HG03521 (cell line): ENCODE measurements around the gene LMNA.
A peak's percentile ranks its signal among the peaks of the same experiment; 100 is the strongest.

ENCODE experiments used
- ATAC-seq: cut with Tn5 transposase; IDR thresholded peaks from one replicate; pipeline ENCODE4 v1.9.1; 2021; ENCODE audit warnings: mild to moderate bottlenecking, moderate library complexity; ENCODE audit not compliant: unreplicated experiment

Gene LMNA

DNA sequence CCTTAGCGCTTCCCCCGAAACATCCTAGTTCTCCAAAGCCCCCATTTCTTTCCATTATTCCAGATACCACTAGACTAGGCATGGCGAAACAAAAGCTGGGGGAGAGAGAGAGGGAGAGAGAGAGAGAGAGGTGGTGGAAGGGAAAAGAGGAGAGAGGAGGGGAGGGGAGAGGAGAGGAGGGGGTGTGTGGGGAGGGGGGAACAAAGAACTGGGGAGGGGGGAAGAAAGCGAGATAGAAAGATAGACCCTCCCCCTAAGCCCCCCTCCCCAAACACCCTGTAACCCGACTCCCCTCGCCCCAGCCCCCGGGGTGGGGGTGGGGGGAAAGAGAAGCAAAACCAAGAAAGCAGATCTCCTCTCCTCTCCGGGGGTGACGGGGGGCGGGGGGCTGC lies 32.6 kb upstream of the LMNA start:
- no peak for ATAC-seq

DNA sequence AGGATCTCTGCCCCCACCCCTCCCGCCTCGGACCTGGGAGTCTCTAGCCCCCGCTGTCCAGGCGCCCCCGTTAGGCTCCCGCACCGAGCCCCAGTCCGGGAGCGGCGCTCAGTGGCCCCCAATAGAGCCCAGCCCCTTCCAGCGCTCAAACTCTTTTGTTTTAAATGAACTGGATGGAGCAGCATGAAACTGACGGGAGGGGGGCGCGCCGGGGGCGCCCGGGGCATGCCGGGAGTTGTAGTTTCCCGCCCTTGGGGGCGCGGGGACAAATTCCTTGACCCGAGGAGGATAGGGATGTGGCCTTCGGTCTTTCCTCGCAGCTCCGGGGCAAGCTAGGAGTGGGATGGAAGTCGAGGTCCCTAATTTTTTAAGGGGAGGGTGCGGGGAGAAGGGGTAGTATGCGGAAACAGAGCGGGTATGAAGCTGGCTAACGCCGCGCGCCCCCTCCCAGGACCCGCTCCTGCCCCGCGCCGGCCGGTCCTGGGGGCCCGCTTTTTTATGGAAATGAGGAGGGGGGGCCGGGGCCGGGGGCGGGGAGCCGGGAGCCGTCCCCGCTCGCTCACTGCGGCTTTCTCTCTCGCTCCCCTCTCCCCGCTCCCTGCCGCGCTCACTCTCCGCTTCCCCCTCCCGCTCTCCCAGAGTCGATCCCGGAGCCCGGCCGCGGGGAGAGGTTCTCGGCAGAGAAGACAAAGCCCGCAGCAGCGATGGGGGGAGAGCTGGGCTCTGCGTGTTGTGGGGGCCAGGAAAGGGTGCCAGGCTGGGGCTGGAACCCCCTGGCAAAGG lies 32.0 kb upstream of the LMNA start, which contains the start of gene MEX3A:
TSS of gene MEX3A (minus strand) at position 157 of the 783 bp plus-strand sequence. CDS start 467 bp downstream, outside the sequence.
- no peak for ATAC-seq

DNA sequence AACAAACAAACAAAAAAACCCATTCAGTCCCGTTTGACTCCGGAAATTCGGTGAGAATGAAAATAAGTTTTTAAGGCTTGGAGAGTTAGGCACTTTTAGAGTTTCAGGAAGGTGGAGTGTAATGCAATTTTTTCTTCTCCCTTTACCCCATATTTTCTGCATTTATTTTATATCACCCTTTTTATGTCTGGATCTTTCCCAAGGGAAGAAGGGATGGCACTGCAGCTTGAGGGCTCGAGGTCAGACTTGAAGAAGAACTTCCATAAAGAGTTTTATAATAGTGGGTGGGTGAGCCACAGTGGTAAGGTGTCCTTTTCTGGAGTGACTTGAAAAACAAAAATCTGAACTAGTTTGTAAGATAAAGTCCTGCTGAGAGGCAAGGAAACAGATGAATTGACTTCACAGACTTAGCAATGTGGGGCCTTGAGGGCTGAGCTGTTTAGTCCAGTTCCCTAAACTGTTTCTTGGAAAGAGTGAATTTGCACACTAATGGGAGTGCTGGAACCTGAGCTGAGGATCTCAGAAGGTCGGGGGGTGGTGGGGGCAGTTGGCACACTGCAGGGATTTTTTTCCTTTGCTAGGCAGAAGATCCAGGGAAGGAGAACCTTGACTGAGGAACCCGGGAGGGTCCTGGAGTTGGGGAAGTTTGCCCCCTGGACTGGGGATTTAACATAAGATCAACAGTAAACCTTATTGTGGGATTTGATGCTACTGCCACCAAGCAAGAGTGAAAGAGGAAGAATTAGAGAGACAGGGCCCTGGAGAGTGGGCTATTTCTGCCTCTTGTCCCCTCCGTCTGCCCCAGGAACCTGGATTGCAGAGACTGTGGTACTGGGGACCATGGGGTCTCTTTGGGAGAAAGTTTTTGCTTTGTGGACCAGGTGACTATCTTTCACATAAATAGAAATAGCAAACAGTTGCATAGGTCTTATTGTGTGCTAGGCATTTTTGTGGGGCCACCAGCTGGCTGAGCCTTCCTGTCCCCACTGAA lies 30.4 kb upstream of the LMNA start:
- no peak for ATAC-seq

DNA sequence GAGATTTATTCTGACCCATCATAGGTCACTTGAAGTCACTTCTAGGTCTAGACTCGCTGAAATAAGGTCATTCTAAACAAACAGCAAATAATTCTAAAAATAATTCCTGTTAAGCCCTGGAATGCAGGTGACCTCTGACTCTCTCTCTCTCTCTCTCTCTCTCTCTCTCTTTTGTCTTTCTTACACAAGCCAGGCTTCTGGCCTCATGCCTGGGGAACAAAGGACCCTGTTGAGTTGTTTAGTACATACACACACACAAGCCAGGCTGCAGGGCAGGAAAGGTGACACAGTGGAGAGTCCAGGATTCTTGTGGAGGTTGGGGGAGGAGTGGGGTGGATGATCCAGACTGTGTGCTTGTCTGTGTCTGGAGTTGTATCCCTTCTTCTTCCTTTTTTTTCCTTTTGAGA lies 28.3 kb upstream of the LMNA start:
- ATAC-seq: no peak

DNA sequence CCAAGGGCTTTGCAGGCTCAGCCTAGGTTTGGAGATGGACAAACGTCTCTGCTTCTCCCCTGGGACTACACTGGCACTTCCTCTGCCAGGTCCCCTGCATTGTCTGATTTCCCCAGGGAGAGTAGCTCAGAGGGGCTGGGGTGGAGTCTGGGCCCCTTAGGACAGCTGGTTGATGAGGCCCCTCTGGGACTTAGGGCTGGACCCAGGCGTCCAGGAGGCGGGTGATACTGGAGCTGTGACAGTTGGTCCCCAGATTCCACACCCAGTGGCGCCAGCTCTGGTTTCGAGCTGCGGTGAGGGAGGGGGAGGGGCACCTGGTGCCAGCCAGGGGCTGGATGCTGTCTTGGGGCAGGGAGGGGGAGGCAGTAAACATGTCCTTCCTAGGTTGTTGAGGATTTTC lies 24.8 kb upstream of the LMNA start:
- ATAC-seq: no peak

DNA sequence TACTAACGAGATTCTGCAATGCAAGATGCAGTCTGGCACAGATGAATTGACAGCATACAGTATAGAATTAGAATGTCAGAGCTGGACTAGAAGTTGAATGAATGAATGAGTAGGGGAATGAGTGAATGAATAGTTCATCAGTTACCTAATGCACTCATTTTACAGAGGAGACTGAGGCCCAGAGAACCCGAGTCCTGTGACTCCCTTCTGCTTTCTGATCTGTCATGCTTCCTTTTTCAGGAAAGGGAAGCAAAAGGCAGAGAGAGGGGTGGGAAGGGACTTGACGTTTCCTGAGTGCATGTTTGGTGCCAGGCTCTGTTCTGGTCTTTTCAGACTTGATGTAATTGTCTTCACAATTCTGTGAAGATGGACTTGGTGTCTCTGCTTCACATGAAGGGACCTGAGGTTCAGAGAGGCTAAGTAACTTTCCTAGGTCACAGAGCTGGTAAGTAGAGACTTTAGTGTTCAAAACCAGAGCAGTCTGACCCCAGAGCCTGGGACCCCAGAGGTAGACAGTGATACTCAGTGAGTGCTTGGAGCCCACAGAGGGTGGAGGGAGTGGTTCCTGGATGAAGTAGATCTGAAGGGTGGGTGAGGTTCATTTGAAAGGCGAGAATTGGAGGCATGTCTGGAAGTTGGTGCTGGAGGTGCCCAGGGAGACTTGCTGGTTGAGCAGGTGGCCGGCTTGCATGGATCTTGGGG lies 24.2 kb upstream of the LMNA start:
- ATAC-seq: no peak

DNA sequence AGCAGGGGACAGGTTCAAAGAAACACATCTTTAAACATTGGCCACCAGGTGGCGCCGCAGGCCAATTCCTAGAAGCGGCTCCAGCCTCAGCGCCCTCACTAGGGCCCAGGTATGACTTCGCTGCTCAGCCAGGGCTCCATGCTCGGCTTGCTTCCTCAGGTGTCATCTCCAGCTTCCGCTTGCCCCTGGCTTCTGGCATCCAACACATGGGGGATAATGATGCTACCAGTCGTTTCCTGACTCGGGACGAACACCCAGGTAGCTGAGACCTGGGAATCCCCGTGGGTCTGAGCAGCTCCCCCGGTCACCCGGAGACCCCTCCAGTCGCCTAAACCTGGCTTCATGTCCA lies 23.7 kb upstream of the LMNA start:
- ATAC-seq: no peak

DNA sequence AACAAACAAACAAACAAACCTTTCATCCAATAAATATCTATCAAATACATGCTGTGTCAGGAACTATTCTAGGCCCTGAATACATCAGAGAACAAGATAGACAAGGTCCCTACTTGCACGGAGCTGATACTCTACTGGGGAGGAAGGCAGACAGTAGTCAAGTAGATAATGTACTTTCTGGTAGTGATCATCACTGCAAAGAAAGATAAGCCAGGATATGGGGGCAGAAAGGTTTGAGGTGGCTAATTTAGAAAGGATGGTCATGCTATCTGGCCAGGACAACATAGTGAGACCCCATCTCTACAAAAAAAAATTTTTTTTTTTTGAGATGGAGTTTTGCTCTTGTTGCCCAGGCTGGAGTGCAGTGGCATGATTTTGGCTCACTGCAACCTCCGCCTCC lies 22.9 kb upstream of the LMNA start:
- no peak for ATAC-seq

DNA sequence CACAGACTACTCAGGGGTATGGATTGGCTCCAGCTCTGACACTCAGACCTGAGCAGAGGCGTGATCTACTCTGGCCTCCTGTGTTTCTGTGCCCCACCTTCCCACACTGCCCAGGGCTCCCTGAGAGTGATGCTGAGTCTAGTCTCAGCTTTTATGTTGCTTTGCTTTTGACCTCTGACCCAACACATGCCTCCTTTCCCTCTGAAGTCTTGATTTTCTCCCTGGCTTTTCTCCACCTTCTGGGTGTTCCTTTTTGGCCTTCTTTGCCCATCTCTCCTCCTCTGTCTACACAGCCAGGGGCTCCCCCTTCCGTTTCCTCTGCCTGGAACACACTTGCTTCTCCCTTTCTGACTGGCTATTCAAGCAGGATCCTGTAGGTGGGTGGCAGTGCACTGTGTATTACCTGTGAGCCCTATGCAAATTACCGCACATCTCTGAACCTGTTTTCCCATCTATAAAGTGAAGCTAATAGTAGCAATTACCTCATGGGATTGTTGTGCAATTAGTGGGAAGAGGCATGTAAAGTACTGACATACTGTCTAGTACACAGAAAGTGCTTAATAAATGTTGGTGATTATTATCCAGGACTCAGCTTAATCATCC lies 18.5 kb upstream of the LMNA start:
- no peak for ATAC-seq

DNA sequence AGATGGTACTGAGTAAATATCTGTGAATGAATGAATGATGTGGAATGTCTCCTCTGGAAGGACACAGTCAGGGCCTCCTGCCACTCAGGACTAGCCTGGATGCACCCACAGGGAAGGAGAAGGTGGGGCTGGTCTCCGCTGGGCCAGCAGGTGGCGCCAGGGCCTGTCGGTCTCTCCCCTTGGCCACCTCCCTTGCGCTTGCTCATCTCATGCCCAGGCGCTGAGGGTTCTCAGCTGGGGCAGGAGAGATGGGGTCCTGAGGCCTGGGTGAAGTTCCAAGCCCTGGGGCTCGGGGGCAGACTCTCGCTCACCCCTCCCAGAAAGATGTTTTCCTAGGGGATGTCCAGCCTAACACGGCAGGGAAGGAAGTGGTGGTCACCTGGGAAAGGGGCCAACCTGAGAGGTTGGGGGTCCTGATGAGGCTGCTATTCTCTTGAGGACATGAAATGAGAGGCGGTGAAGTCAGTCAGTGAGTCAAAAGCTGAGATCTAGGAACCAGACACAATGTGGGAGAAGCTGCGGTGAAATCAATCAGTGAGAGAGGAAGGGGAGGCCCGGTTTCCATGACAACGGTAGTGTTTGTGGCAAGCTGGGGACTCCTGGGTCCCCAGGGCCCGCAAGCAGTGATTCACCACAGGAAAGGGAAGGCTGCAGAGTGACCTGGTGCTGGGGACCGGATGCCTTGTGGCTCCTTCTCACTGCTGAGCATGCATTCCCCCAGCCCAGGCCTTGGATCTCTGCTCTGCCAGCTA lies 17.7 kb upstream of the LMNA start:
- peak; percentile 53 for ATAC-seq

DNA sequence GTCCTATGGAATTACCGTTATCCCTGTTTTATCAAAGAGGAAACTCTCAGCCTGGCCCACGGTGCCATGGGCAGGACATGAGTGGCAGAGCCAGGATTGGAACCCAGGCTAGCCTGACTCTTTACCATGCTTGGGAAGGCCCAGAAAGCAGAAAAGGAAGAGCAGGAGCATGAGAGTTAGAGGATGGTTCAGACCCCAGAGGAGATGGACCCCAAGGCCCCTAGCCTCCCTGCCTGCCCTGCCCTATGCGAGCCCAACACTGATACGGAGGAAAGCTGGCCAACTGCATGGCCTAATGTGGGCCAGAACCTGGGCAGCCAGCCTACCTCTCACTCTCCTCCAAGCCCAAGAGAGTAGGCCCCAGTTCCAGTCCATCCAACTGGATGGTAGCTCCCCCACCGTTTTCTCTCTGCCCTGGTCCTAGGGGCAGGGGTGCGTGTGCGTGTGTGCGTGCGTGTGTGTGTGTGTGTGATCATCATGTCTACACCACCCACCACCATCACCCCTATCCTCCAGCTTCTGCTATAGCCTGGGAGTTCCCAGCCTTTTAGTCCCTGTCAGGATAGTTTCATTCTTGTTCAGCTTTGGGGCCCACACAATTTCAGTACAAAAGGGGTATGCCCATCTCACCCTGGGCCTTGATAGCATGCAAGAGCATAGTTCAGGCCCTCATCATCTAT lies 16.9 kb upstream of the LMNA start:
- ATAC-seq: no peak

DNA sequence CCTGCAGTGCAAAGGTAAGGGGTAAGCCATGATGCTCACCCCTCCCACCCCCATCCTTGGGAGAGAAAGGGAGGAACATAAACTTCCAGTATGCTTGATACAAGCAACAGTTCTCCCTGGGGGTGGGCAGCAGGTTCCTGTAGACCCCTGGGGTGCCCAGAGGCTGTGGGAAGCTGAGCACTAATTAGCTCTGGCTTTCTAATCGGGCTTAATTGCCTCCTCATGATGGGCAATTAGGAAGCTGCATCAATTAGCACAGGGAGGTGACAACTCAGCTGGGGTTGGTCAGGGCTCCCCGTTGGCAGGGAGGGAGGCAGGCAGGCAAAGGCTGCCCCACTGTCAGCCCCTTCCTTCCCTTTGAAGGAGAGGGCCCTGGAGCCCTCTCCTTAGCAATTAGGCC lies 15.7 kb upstream of the LMNA start:
- ATAC-seq: no peak

DNA sequence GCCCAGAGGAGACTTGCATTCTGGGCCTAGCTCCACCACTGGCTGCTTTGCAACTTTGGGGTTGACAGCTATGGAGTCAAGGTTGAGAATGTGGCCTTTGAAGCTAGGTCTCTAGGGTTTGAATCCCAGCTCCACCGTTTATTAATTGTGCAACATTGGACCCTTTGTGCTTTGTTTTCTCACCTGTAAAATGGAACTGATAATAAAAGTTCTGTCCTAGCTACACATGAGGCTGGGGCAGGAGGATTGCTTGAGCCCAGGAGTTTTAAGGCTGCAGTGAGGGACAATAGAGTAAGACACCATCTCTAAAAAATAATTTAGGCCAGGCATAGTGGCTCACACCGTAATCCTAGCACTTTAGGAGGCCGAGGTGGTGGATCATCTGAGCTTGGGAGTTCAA lies 15.2 kb upstream of the LMNA start:
- no peak for ATAC-seq

DNA sequence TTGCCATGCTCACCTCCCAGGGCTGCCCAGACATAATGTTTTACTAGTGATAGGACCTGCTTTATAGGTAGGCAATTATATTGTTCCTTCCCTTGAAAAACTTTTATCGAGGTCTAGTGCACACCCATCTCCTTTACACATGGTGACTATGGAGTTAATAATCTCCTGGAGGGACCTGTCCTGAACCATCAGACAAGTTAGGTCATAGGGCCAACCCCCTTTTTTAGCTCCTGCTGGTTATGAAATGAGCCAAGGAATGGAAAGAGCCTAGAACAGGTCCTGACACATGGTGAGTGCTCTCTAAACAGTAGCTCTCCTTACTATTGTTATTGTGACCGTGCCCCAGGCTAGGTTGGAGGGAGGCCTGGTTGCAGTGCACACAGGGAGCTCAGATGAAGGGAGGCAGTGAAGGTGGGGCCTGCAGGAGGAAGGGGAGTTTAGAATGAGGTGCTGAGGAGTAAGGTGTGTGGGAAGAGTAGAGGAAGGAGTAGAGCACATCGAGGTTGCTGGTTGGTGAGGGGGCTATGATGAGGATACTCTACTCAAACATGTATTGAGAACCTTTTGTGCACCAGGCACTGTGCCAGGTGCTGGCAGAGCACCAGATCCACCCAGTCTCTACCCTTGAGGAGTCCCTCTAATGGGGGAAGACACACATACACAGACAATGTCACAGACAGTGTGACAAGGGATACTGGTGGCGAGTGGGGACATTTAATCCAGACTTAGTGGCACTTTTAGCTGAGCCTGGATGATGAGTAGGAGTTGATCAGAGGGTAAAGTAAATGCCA lies 14.1 kb upstream of the LMNA start:
- ATAC-seq: no peak

DNA sequence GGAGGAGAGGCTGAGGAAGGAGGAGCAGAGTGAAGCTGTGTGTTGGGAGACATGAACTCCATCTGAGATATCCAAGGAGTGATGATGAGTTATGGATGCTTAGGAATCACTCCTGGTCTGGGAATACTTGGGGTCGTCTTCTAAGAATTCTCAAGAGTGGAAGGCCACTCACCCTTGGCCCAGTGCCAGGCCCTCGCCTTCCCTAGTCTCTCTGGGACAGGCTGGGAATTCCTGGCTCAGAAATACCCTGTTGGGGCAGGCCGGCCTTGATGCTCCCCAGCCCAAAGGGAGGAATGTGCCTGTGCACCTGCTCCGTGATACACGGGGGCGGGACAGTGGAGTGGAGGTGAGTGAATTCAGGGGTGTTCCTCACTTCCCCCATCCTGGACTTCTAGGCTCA lies 12.6 kb upstream of the LMNA start:
- no peak for ATAC-seq

DNA sequence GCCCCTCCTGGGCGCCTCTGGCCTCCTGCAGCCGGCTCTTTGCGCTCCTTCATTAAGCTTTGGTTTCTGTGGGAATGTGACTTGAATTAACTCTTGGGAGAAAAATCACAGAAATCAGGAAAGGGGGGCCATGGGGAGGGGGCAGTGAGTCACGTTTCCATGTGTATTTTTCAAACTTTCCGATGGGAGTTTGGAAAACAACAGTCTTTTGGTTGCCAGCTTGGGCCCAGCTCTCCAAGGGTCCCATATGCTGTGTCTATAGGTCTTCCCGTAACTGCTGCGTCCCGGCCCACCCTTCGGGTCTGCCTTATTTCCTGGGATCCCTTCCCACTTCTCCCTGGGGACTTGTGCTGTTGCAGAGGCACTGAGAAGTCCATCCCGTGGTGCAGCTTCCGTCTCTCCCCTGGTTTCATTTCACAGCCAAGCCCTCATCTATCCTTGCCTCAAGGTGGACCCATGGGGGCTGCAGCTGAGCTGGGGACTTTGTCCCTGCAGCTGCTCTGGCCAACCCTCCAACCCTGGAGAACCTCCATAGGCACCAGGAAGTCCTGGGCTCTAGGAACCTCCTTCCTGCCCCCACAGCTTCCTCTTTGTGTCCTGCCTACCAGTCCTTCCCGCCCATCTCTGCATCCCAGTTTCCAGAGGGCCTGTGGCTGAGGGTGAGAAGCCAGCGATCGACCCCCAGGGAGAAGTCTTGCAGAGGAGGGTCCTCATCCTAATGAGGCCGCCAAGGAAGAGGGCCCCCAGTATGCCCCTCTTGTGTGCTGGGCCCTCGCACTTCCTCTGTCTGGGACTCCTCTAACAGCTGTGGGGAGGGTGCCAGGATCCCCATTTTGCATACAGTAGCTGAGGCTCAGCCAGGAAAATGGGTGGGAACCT lies 11.6 kb upstream of the LMNA start:
- no peak for ATAC-seq

DNA sequence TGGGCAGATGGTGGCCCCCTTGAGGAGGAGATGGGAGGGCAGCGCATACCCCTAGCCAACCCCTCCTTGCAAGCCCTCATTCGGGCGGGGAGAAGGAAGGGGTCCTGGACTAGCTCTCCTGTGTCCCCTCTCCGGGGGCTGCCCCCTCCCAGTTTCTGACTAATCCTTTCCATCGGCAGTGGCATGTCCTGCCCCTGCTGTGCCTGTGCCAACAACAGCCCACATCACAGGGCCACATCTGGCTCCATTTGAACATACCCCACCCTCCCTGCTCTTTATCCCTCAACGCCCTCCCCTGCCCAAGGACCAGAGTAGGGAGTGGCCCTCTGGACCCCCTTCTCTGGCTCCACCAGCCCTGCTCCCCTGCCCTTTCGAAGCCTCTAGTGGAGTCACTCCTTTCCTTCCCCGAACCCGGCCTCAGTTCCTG lies 11.0 kb upstream of the LMNA start:
- no peak for ATAC-seq
